HAP-1 (cell line): Measurements from ENCODE around the gene PSKH1.
A peak's percentile ranks its signal among the peaks of the same experiment; 100 is the strongest.

Experiments used
- DNase-seq, 2 experiments: peaks; one replicate each; pipeline ENCODE4 v3.0.0-alpha.2; 2016 to 2020; ENCODE audit warnings: low spot score in 2 of 2
- H3K27me3 ChIP-seq: fragments of 250-450 bp; sonication (Bioruptor Pico); 2 replicates; pipeline ENCODE4 v1.5.1; 2020; ENCODE audit warnings: low read depth, mild to moderate bottlenecking, moderate library complexity
- H3K36me3 ChIP-seq: fragments of 250-450 bp; sonication (Bioruptor Pico); replicated peaks from 2 replicates; pipeline ENCODE4 v1.5.1; 2020; ENCODE audit warnings: mild to moderate bottlenecking
- H3K4me1 ChIP-seq: fragments of 250-450 bp; sonication (Bioruptor Pico); 2 replicates; pipeline ENCODE4 v1.5.1; 2020; ENCODE audit warnings: mild to moderate bottlenecking
- H3K4me3 ChIP-seq: fragments of 250-450 bp; sonication (Bioruptor Pico); 2 replicates; pipeline ENCODE4 v1.5.1; 2020; ENCODE audit warnings: mild to moderate bottlenecking, moderate library complexity
- H3K9me3 ChIP-seq: fragments of 250-450 bp; sonication (Bioruptor Pico); 2 replicates; pipeline ENCODE4 v1.5.1; 2020; ENCODE audit warnings: mild to moderate bottlenecking, moderate library complexity
- in situ Hi-C: fragments of 300-500 bp; cut with MboI; formaldehyde crosslinking; loops from 3 replicates; pipeline ENCODE4 v1.14.3; 2020; ENCODE audit warnings: low sequenced_read_pairs, inconsistent platforms, mixed read lengths

The PSKH1 gene

GRCh38 chr16:67892899-67893742, at the start of gene PSKH1:
Gene PSKH1, plus strand, starts transcription at chr16:67893254. Its CDS starts 15,496 bp downstream, at chr16:67908750.
- Histone ChIP-seq H3K27me3 (no peaks in the 10 kb centered on the region), H3K36me3 (peaks cover 4% of the 10 kb centered on the region), H3K9me3 (no peaks in the 10 kb centered on the region), H3K4me3 (peak within 1 kb of the TSS; percentile 94), H3K4me1 (peaks cover 9% of the 10 kb centered on the region)
- DNase-seq: peak; percentile 94 to 98
- in situ Hi-C loops: no loop called here

GRCh38 chr16:67843343-67843765, 49.7 kb upstream of the PSKH1 start:
- peak in 1 of 2 experiments; percentile 6 for DNase-seq
- H3K27me3 ChIP-seq: no peaks in the 10 kb centered on the region
- peak overlapping the region; percentile 89 for H3K4me3 ChIP-seq
- H3K9me3 ChIP-seq: no peaks in the 10 kb centered on the region
- H3K4me1 ChIP-seq: peaks cover 44% of the 10 kb centered on the region
- in situ Hi-C loops: no loop called here
- peaks cover 11% of the 10 kb centered on the region; the same call in 1 of the 2 replicates for H3K36me3 ChIP-seq

- Histone ChIP-seq H3K27me3 (no peaks in the 10 kb centered on the region), H3K36me3 (peaks cover 21% of the 10 kb centered on the region), H3K4me3 (peak overlapping the region; percentile 89; the same call in 1 of the 2 replicates), H3K9me3 (no peaks in the 10 kb centered on the region), H3K4me1 (peaks cover 47% of the 10 kb centered on the region)
- in situ Hi-C loops: no loop called here
- peak; percentile 8 to 47 for DNase-seq
Observed at GRCh38 chr16:67844497-67844896, 48.6 kb upstream of the PSKH1 start.

- in situ Hi-C loops: no loop called here
- H3K4me1 ChIP-seq: peaks cover 45% of the 10 kb centered on the region
- peak in 1 of 2 experiments; percentile 18 for DNase-seq
Observed at GRCh38 chr16:67845291-67846062, 47.6 kb upstream of the PSKH1 start.

GRCh38 chr16:67846063-67846319, 47.1 kb upstream of the PSKH1 start:
- peaks cover 42% of the 10 kb centered on the region for H3K4me1 ChIP-seq
- H3K36me3 ChIP-seq: peaks cover 30% of the 10 kb centered on the region
- H3K4me3 ChIP-seq: peak overlapping the region; percentile 98
- DNase-seq: no peak
- H3K9me3 ChIP-seq: no peaks in the 10 kb centered on the region
- in situ Hi-C loops: no loop called here
- H3K27me3 ChIP-seq: no peaks in the 10 kb centered on the region

More at GRCh38 chr16:67845291-67846062, 47.6 kb upstream of the PSKH1 start:
- peak overlapping the region; percentile 98 for H3K4me3 ChIP-seq
- H3K36me3 ChIP-seq: peaks cover 27% of the 10 kb centered on the region
- H3K27me3 ChIP-seq: no peaks in the 10 kb centered on the region
- no peaks in the 10 kb centered on the region for H3K9me3 ChIP-seq

DNA sequence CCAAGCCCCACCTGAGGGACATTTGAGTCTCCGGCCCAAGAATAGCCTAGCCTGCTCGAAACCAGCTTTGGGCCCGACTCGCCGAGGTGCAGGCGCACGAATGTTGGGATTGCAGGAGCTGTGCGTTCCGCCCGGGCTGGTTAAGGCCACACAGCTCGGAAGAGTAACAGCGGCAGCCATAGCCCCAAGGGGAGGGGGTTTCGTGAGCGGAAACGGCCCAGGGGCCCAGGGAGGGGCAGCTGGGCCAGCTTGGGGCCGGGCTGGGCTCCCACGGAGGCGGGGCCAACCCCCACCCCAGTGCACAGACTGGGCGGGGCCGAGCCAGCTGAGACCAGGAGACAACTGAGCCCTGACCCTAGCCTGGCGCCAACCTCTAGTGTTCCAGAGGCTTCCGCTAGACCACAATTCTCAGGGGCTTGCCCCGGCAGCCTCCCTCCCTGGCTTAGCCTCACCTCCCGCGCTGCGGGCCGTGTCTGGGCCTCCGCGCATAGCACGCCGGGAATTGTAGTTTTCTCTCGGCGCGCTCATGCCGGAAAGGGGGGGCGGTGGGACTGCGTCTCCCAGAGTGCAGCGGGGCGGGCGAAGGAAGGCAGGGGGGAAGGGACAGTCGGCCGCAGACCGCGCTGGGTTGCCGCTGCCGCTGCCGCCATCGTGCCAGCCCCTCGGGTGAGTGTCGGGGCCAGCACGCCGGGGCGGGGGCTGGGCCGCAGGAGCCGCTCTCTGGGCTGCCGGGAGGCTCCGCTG, 46.6 kb upstream of the PSKH1 start, which contains the start of gene NUTF2:
Gene NUTF2, plus strand, starts transcription at position 614 of the 744 bp plus-strand sequence. CDS start 18,198 bp downstream, outside the sequence.
- H3K9me3 ChIP-seq: no peaks in the 10 kb centered on the region
- peak; percentile 95 to 98 for DNase-seq
- peaks cover 37% of the 10 kb centered on the region for H3K4me1 ChIP-seq
- no peaks in the 10 kb centered on the region for H3K27me3 ChIP-seq
- peak within 1 kb of the TSS; percentile 98 for H3K4me3 ChIP-seq
- peaks cover 32% of the 10 kb centered on the region for H3K36me3 ChIP-seq
- in situ Hi-C loops: no loop called here

- in situ Hi-C loops: no loop called here
- peak within 1 kb of the TSS; percentile 98 for H3K4me3 ChIP-seq
- no peaks in the 10 kb centered on the region for H3K9me3 ChIP-seq
- H3K36me3 ChIP-seq: peaks cover 35% of the 10 kb centered on the region
- no peaks in the 10 kb centered on the region for H3K27me3 ChIP-seq
- DNase-seq: peak; percentile 20 to 38
- peaks cover 36% of the 10 kb centered on the region for H3K4me1 ChIP-seq
Observed at GRCh38 chr16:67847064-67847861, 45.8 kb upstream of the PSKH1 start, which contains the start of gene CENPT. Gene CENPT, minus strand, starts transcription at chr16:67847693. Its CDS starts 13,834 bp downstream, at chr16:67833859.

GRCh38 chr16:67848118-67848517, 44.9 kb upstream of the PSKH1 start:
- peaks cover 36% of the 10 kb centered on the region for H3K4me1 ChIP-seq
- H3K9me3 ChIP-seq: no peaks in the 10 kb centered on the region
- H3K27me3 ChIP-seq: no peaks in the 10 kb centered on the region
- peaks cover 40% of the 10 kb centered on the region for H3K36me3 ChIP-seq
- H3K4me3 ChIP-seq: peak overlapping the region; percentile 98
- no peak for DNase-seq
- in situ Hi-C loops: no loop called here

- H3K27me3 ChIP-seq: no peaks in the 10 kb centered on the region
- H3K4me3 ChIP-seq: no peak overlapping the region
- no peaks in the 10 kb centered on the region for H3K9me3 ChIP-seq
- in situ Hi-C loops: no loop called here
- no peak for DNase-seq
- 0 out of 2 replicates have a peak, but pooled peaks cover 3% of the 10 kb centered on the region for H3K4me1 ChIP-seq
- H3K36me3 ChIP-seq: peaks cover 42% of the 10 kb centered on the region
Observed at GRCh38 chr16:67853670-67854069, 39.4 kb upstream of the PSKH1 start.

- in situ Hi-C loops: no loop called here
- Histone ChIP-seq H3K4me3 (no peak overlapping the region), H3K9me3 (no peaks in the 10 kb centered on the region), H3K36me3 (peaks cover 35% of the 10 kb centered on the region), H3K27me3 (no peaks in the 10 kb centered on the region), H3K4me1 (no peaks in the 10 kb centered on the region)
- no peak for DNase-seq
Observed at GRCh38 chr16:67855789-67856188, 37.3 kb upstream of the PSKH1 start.

- in situ Hi-C loops: no loop called here
- H3K4me3 ChIP-seq: no peak overlapping the region
- H3K27me3 ChIP-seq: no peaks in the 10 kb centered on the region
- no peaks in the 10 kb centered on the region for H3K4me1 ChIP-seq
- H3K36me3 ChIP-seq: peaks cover 37% of the 10 kb centered on the region
- no peaks in the 10 kb centered on the region for H3K9me3 ChIP-seq
- no peak for DNase-seq
Observed at GRCh38 chr16:67856927-67857546, 36.0 kb upstream of the PSKH1 start.

GRCh38 chr16:67857547-67858233, 35.4 kb upstream of the PSKH1 start:
- DNase-seq: peak in 1 of 2 experiments; percentile 29

More at GRCh38 chr16:67857547-67858233, 35.4 kb upstream of the PSKH1 start:
- in situ Hi-C loops: no loop called here
- no peaks in the 10 kb centered on the region for H3K27me3 ChIP-seq
- no peaks in the 10 kb centered on the region for H3K9me3 ChIP-seq
- no peak overlapping the region for H3K4me3 ChIP-seq
- no peaks in the 10 kb centered on the region for H3K4me1 ChIP-seq
- H3K36me3 ChIP-seq: peaks cover 39% of the 10 kb centered on the region
